ENCODE measurements around the gene ECHDC1. TPM values are rescaled to one million over a fixed set of nuclear protein-coding genes. Genes with fewer than 3 reads are reported as not detected.

ECHDC1 gene
- total and polyA plus RNA-seq, 2 of the 8 experiments (the other 6 are each of a cell fraction or from before 2014, with no cell fraction given), result 11.3 to 60.5 TPM

GRCh38 chr6:127305741-127306140 lies 37.7 kb downstream of the ECHDC1 start:
- TF ChIP-seq USF2 (IDR thresholded peaks at IDR 0.05; ENCODE audit: low read length), result no peak
- no peak for TF ChIP-seq SAP30 (IDR thresholded peaks at IDR 0.05; ENCODE audit: insufficient read depth, insufficient replicate concordance, low read length)
- no peak for TF ChIP-seq HDAC6 (IDR thresholded peaks at IDR 0.05; ENCODE audit: low read depth, low read length)
- no peak for TF ChIP-seq POLR2A (IDR thresholded peaks at IDR 0.05; ENCODE audit: control extremely low read depth in 1 of 2, low read depth in 2 of 2, low read length in 2 of 2)
- 100% methylated on average over 1 of the region's 1 CpG; no CpG with 5 or more reads in 1 of the 2 experiments for WGBS, 2 experiments (ENCODE audit: extremely low coverage in 1 of 2, insufficient coverage in 1 of 2, insufficient read length in 1 of 2, insufficient replicate concordance in 2 of 2, low coverage in 1 of 2, low lambda C conversion rate in 2 of 2, missing lambda C conversion rate in 1 of 2)
- CTCF ChIA-PET (ENCODE audit: partially characterized antibody), result interaction anchor here (3.3 kb wide), 1 partner anchor 114 kb away, joined by 25 read pairs; no protein-coding TSS in a partner anchor

More at GRCh38 chr6:127305741-127306140, 37.7 kb downstream of the ECHDC1 start:
- Histone ChIP-seq H3K23me2 (ENCODE audit: low read depth, low read length) (no peaks in the 10 kb centered on the region), H3K4me3 (ENCODE audit: extremely low read depth in 1 of 4, insufficient read depth in 2 of 4, low read depth in 3 of 4, low read length in 4 of 4) (no peak overlapping the region), H3K9ac (replicated peaks in 1 of 4; ENCODE audit: extremely low read depth in 1 of 4, low read depth in 3 of 4, low read length in 3 of 4) (no peak overlapping the region), H4K8ac (ENCODE audit: extremely low read depth, insufficient read depth, low read length) (no peak overlapping the region), H3K79me2 (ENCODE audit: control insufficient read depth in 1 of 2, insufficient read depth in 2 of 2, low read length in 2 of 2) (peaks cover 0 to 24% of the 10 kb centered on the region in 2 experiments; a peak in 2 of 4 replicates), H2BK20ac (ENCODE audit: low read length) (no peak overlapping the region), H3K4ac (replicated peaks; ENCODE audit: insufficient read length, low read depth, low read length) (no peak overlapping the region), H3K4me2 (ENCODE audit: insufficient read depth in 1 of 2, low read depth in 2 of 2, low read length in 2 of 2) (no peak overlapping the region), H2BK120ac (replicated peaks; ENCODE audit: low read depth, low read length) (no peak overlapping the region), H2AFZ (ENCODE audit: low read length) (no peak overlapping the region), H4K5ac (ENCODE audit: insufficient read length, low read depth, low read length) (no peak overlapping the region), H2BK5ac (ENCODE audit: low read depth, low read length) (no peak overlapping the region), H3K14ac (ENCODE audit: insufficient read length) (no peak overlapping the region), H3K27ac (ENCODE audit: low read depth, low read length) (no peak overlapping the region), H3K9me3 (ENCODE audit: insufficient read depth in 2 of 2, low read depth in 1 of 2, low read length in 1 of 2) (no peaks in the 10 kb centered on the region), H4K91ac (replicated peaks; ENCODE audit: insufficient read length, low read length) (no peak overlapping the region), H3K79me1 (ENCODE audit: low read depth, low read length) (no peaks in the 10 kb centered on the region), H3K4me1 (replicated peaks in 1 of 4; ENCODE audit: control insufficient read depth in 3 of 4, insufficient read depth in 4 of 4, low read length in 3 of 4) (no peaks in the 10 kb centered on the region; a peak in 1 of 7 replicates), H2BK12ac (ENCODE audit: low read depth, low read length) (no peak overlapping the region), H3K27me3 (replicated peaks in 1 of 4; ENCODE audit: control insufficient read depth in 3 of 4, extremely low read depth in 1 of 4, insufficient read depth in 3 of 4, low read length in 3 of 4) (no peaks in the 10 kb centered on the region), H3K36me3 (ENCODE audit: control insufficient read depth in 2 of 4, insufficient read depth in 4 of 4, low read length in 3 of 4) (peaks cover 0 to 2% (median 0%) of the 10 kb centered on the region in 4 experiments; a peak in 1 of 8 replicates), H3K18ac (ENCODE audit: extremely low read depth, low read length) (no peak overlapping the region), H2BK15ac (ENCODE audit: low read length) (no peak overlapping the region), H2AK5ac (ENCODE audit: low read depth, low read length) (no peak overlapping the region), H3K23ac (ENCODE audit: insufficient read length) (no peak overlapping the region), H3K56ac (replicated peaks; ENCODE audit: insufficient read length, low read depth, low read length) (no peak overlapping the region), H4K20me1 (replicated peaks in 1 of 2; ENCODE audit: control insufficient read depth in 1 of 2, insufficient read depth in 2 of 2, low read length in 2 of 2) (peaks cover 0 to 3% of the 10 kb centered on the region in 2 experiments)
- DNase-seq (ENCODE audit: low read depth in 1 of 2, low spot score in 2 of 2), result no peak
- FAIRE-seq, result no peak
- POLR2A ChIA-PET (ENCODE audit: partially characterized antibody), result no interaction called here
